Osteoblast (primary cell): ENCODE data around the gene ZNF496. TPM values are rescaled to one million over a fixed set of nuclear protein-coding genes. Genes with fewer than 3 reads are reported as not detected.

Source experiments
- DNase-seq: peaks from one replicate; pipeline ENCODE4 v3.0.0; 2011; ENCODE audit warnings: low spot score, mixed read lengths; ENCODE audit not compliant: insufficient read length; ENCODE audit errors: missing footprints
- H2AFZ ChIP-seq: 2 replicates; pipeline ENCODE4 v1.6.0; 2011; ENCODE audit warnings: mild to moderate bottlenecking, low read length
- H3K27ac ChIP-seq: 2 replicates; pipeline ENCODE4 v1.5.1; 2011; ENCODE audit warnings: mild to moderate bottlenecking, low read depth, low read length, moderate library complexity
- H3K27me3 ChIP-seq: 2 replicates; pipeline ENCODE4 v1.6.0; 2012; ENCODE audit warnings: mild to moderate bottlenecking, control low read depth, inconsistent platforms, low read length, moderate library complexity; ENCODE audit not compliant: insufficient read depth
- H3K36me3 ChIP-seq: 2 replicates; pipeline ENCODE4 v1.5.1; 2011; ENCODE audit warnings: mild to moderate bottlenecking, low read length, control low read depth, moderate library complexity; ENCODE audit not compliant: insufficient read depth
- H3K4me1 ChIP-seq: 2 replicates; pipeline ENCODE4 v1.5.1; 2011; ENCODE audit warnings: mild to moderate bottlenecking, low read length, control low read depth, moderate library complexity; ENCODE audit not compliant: insufficient read depth
- H3K4me2 ChIP-seq: 2 replicates; pipeline ENCODE4 v1.6.0; 2011; ENCODE audit warnings: mild to moderate bottlenecking, low read length; ENCODE audit not compliant: insufficient read depth
- H3K4me3 ChIP-seq: fragments of 200-600 bp; sonication (generic); 3 replicates; pipeline ENCODE4 v1.5.1; 2012; ENCODE audit warnings: mild to moderate bottlenecking, low read length, inconsistent platforms; ENCODE audit not compliant: insufficient read depth
- H3K79me2 ChIP-seq: 2 replicates; pipeline ENCODE4 v1.6.0; 2012; ENCODE audit warnings: mild to moderate bottlenecking, low read length, control low read depth, inconsistent platforms; ENCODE audit not compliant: insufficient read depth
- H3K9me3 ChIP-seq: 2 replicates; pipeline ENCODE4 v1.5.1; 2011; ENCODE audit warnings: low read depth, low read length, control low read depth
- H4K20me1 ChIP-seq: 2 replicates; pipeline ENCODE4 v1.6.0; 2012; ENCODE audit warnings: mild to moderate bottlenecking, low read length, control low read depth; ENCODE audit not compliant: insufficient read depth
- total RNA-seq: library from RNA; depleted of rRNA; stranded (reverse); fragments of >200 nt; gene quantifications from 2 replicates; pipeline ENCODE4 v1.2.3, GENCODE V29; 2012
- TF ChIP-seq, protein P1 (sequence below): IDR thresholded peaks from 2 replicates; pipeline ENCODE4 v1.5.1; 2011; ENCODE audit warnings: mild to moderate bottlenecking, low read depth, low read length, moderate library complexity; ENCODE audit errors: extremely low read depth

ZNF496 gene
- total RNA-seq, 1 donor = 29.3 TPM

DNA sequence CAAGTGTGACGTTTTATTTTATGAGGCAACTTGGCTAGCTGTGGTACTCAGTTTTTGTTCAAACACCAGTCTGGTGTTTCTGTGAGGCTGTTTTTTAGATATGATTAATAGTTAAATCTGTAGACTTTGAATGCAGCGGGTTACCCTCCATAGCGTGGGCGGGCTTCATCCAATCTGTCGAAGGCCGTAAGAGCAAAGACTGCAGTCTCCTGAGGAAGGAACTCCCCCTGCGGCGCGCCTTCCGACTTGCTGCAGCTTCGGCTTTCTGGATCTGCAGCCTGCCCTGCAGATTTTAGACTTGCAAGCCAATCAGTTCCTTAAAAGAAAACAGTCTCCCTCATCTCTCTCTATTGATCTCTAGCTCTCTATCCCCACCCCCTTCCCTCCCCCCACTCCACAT is 4.2 kb upstream of the ZNF496 start:
- DNase-seq = peak; percentile 75
- Histone ChIP-seq H3K4me2 (no peak overlapping the region), H3K36me3 (peaks cover 23% of the 10 kb centered on the region), H3K27me3 (no peaks in the 10 kb centered on the region), H4K20me1 (peaks cover 29% of the 10 kb centered on the region), H3K4me1 (peaks cover 32% of the 10 kb centered on the region), H3K9me3 (no peaks in the 10 kb centered on the region), H3K79me2 (peaks cover 61% of the 10 kb centered on the region), H2AFZ (no peak overlapping the region), H3K27ac (no peak overlapping the region), H3K4me3 (no peak overlapping the region)
- TF ChIP-seq, protein P1, sequence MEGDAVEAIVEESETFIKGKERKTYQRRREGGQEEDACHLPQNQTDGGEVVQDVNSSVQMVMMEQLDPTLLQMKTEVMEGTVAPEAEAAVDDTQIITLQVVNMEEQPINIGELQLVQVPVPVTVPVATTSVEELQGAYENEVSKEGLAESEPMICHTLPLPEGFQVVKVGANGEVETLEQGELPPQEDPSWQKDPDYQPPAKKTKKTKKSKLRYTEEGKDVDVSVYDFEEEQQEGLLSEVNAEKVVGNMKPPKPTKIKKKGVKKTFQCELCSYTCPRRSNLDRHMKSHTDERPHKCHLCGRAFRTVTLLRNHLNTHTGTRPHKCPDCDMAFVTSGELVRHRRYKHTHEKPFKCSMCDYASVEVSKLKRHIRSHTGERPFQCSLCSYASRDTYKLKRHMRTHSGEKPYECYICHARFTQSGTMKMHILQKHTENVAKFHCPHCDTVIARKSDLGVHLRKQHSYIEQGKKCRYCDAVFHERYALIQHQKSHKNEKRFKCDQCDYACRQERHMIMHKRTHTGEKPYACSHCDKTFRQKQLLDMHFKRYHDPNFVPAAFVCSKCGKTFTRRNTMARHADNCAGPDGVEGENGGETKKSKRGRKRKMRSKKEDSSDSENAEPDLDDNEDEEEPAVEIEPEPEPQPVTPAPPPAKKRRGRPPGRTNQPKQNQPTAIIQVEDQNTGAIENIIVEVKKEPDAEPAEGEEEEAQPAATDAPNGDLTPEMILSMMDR = no peak

DNA sequence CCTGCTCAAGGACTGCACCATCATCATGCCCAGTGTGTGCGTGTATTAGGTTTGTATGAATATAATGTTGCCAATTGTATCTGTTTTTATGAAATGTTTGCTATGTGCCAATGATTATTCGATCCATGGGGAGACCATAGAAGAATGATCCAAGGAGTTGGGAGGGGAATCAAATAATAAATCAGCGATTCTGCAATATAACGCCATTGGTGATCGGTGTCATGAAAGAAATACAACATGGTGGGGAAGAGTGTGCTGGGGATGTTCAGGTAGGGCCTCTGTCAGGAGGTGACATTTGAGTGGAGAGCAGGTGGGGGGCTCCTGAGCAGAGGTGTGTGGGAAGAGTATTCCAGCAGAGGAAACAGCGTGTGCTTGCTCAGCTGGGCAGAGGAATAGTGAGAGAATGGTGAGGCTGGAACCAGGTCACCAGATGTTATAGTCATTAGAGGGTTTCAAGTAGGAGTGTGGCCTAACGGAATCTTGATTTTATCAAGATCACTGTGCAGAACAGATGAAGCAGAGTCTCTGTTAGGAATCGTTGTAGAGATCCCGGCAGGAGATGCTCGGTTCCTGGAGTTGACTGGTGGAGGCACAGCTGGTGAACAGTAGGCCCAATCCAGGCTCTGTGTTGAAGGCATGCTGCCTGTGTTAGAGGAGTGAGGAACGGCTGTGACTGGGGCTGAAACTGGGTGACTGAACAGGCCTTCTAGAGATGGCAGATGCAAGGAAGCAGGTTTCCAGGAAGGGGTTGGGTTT is 2.9 kb upstream of the ZNF496 start:
- no peak overlapping the region for H3K4me2 ChIP-seq
- H2AFZ ChIP-seq = no peak overlapping the region
- H3K27ac ChIP-seq = no peak overlapping the region
- peaks cover 40% of the 10 kb centered on the region for H4K20me1 ChIP-seq
- H3K27me3 ChIP-seq = no peaks in the 10 kb centered on the region
- H3K4me1 ChIP-seq = peaks cover 37% of the 10 kb centered on the region
- H3K9me3 ChIP-seq = no peaks in the 10 kb centered on the region
- TF ChIP-seq, protein P1 = no peak
- DNase-seq = no peak
- H3K36me3 ChIP-seq = peaks cover 17% of the 10 kb centered on the region
- H3K4me3 ChIP-seq = no peak overlapping the region
- H3K79me2 ChIP-seq = peaks cover 70% of the 10 kb centered on the region

DNA sequence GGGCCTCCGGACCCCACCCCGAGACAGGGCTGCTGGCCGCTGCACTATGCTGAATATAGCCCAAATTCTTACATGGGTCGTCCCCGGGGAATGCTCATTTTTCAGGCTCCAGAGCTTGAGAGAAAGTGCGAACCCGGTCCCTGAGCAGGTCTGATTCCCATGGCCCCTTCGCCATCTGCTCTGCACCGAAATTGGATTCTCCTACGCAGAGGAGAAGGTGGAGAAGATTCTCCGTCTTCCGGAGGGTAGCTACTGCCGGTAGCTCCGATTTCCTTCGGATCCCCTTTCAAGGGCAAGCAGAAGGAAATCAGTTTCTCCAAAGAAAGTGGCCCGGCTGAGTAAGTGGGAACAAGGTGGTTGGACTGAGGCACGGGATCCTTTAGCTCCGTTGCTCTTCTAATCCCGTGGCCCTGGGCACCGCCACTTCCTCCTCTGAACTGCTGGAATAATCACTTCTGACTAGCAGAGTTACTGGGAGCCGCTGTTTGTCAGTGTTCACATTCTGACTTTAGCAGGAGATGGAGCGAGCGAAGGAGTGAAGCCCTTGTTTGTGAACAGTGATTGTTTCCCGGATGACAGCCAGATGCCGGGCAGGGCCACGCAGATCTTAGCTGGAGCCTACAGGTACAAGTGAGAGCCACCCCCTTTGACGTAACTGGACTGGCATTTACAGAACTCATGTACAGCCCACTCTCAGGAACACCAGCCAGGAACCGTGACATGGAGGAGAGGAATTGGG is 1.1 kb upstream of the ZNF496 start:
- peak overlapping the region; percentile 95 for H3K4me2 ChIP-seq
- peaks cover 69% of the 10 kb centered on the region for H3K79me2 ChIP-seq
- H3K9me3 ChIP-seq = no peaks in the 10 kb centered on the region
- H2AFZ ChIP-seq = peak overlapping the region; percentile 80
- peak overlapping the region; percentile 86 for H3K4me3 ChIP-seq
- H3K27me3 ChIP-seq = no peaks in the 10 kb centered on the region
- peak; percentile 94 for DNase-seq
- peaks cover 34% of the 10 kb centered on the region for H3K36me3 ChIP-seq
- peaks cover 30% of the 10 kb centered on the region for H3K4me1 ChIP-seq
- peak overlapping the region; percentile 64 for H3K27ac ChIP-seq
- peaks cover 37% of the 10 kb centered on the region for H4K20me1 ChIP-seq
- TF ChIP-seq, protein P1 = no peak

DNA sequence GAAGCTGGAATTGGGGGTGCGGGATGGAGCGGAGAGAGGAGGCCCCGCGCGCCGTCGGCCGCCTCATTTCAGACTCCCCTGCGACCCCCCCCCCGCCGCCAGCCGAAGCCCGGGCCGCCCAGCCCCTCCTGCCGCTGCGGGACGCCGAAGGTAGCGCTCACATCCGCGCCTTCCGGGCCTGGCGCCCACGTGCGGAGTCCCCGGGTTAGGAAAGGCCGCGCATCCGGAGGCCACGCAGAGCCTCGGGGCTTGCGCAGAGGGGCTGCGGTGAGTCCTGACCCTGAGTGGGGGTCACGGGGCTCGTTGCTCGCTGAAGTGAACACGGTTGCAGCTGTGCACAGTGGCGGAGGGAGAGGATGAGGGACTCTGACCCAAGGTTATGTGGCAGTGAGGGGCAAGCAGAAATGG is 552 bp upstream of the ZNF496 start:
- DNase-seq = peak; percentile 97
- Histone ChIP-seq H3K4me1 (peaks cover 24% of the 10 kb centered on the region), H3K4me3 (peak overlapping the region; percentile 86), H4K20me1 (peaks cover 31% of the 10 kb centered on the region), H3K27me3 (no peaks in the 10 kb centered on the region), H2AFZ (peak overlapping the region; percentile 80), H3K79me2 (peaks cover 63% of the 10 kb centered on the region), H3K27ac (peak overlapping the region; percentile 64), H3K36me3 (peaks cover 36% of the 10 kb centered on the region), H3K4me2 (peak overlapping the region; percentile 95), H3K9me3 (no peaks in the 10 kb centered on the region)
- TF ChIP-seq, protein P1 = no peak
